Uterus (tissue), 4 donors: Measurements from ENCODE around the gene RFX6. TPM values are rescaled to one million over a fixed set of nuclear protein-coding genes. Genes with fewer than 3 reads are reported as not detected.

Experiments
- DNase-seq, 2 donors: peaks; one replicate each; pipeline ENCODE4 v3.0.0-alpha.2; 2019 to 2020
- H3K27ac ChIP-seq, 2 donors: fragments of 200-600 bp; sonication (generic); 1 replicate in 1 of 2; 2 replicates in 1 of 2; pipeline ENCODE4 v1.5.1; 2016 to 2018
- H3K27me3 ChIP-seq, 2 donors: fragments of 200-600 bp; sonication (generic); one replicate each; pipeline ENCODE4 v1.5.1; 2018 to 2019; ENCODE audit warnings: control low read depth in 1 of 2
- H3K36me3 ChIP-seq, 2 donors: fragments of 200-600 bp; sonication (generic); one replicate each; pipeline ENCODE4 v1.5.1; 2019; ENCODE audit warnings: control low read depth in 1 of 2
- H3K4me1 ChIP-seq, 2 donors: fragments of 200-600 bp; sonication (generic); one replicate each; pipeline ENCODE4 v1.5.1; 2018 to 2019; ENCODE audit warnings: control low read depth in 1 of 2
- H3K4me3 ChIP-seq, 2 donors: fragments of 200-600 bp; sonication (generic); 1 replicate in 1 of 2; 2 replicates in 1 of 2; pipeline ENCODE4 v1.5.1; 2018 to 2019; ENCODE audit warnings: mild to moderate bottlenecking in 1 of 2
- H3K9me3 ChIP-seq, 2 donors: fragments of 200-600 bp; sonication (generic); one replicate each; pipeline ENCODE4 v1.5.1; 2019; ENCODE audit warnings: control low read depth in 1 of 2
- POLR2A ChIP-seq, 2 donors: fragments of 450-650 bp; IDR thresholded peaks; one replicate each; pipeline ENCODE4 v1.6.1; 2016; ENCODE audit warnings: antibody characterized with exemption in 2 of 2, mild to moderate bottlenecking in 1 of 2, moderate library complexity in 1 of 2
- intact Hi-C: fragments of 100-400 bp; cut with DNase I; formaldehyde crosslinking; loops from one replicate; pipeline ENCODE4 v1.15.1; 2023; ENCODE audit warnings: low total_unique reads
- total RNA-seq, 4 donors: library from RNA; depleted of rRNA in 3 of 4; stranded (reverse); fragments of >200 nt in 3 of 4; gene quantifications; one replicate each; pipeline versions ENCODE4 v1.1.0 to v1.2.4, GENCODE V29; 2014 to 2023
- TF ChIP-seq, protein P1 (sequence below), 4 experiments: fragments of 200-600 bp in 2 of 4; fragments of 450-650 bp in 2 of 4; sonication (generic) in 2 of 4; IDR thresholded peaks; one replicate each; pipeline ENCODE4 v1.5.1; 2016 to 2019; ENCODE audit warnings: antibody characterized with exemption in 4 of 4, mild to moderate bottlenecking in 2 of 4, moderate library complexity in 1 of 4
- donor health status: DM: yes; HTN: yes; CAD: no.

The RFX6 gene
- total RNA-seq, 4 donors from 2014 or later: not detected

- Histone ChIP-seq H3K36me3 (no peaks in the 10 kb centered on the region), H3K27ac (no peak overlapping the region), H3K4me3 (no peak overlapping the region), H3K4me1 (no peaks in the 10 kb centered on the region), H3K27me3 (no peaks in the 10 kb centered on the region), H3K9me3 (no peaks in the 10 kb centered on the region)
- intact Hi-C loops: no loop called here
- TF ChIP-seq POLR2A (IDR thresholded peaks at IDR 0.05): no peak
- TF ChIP-seq, protein P1, sequence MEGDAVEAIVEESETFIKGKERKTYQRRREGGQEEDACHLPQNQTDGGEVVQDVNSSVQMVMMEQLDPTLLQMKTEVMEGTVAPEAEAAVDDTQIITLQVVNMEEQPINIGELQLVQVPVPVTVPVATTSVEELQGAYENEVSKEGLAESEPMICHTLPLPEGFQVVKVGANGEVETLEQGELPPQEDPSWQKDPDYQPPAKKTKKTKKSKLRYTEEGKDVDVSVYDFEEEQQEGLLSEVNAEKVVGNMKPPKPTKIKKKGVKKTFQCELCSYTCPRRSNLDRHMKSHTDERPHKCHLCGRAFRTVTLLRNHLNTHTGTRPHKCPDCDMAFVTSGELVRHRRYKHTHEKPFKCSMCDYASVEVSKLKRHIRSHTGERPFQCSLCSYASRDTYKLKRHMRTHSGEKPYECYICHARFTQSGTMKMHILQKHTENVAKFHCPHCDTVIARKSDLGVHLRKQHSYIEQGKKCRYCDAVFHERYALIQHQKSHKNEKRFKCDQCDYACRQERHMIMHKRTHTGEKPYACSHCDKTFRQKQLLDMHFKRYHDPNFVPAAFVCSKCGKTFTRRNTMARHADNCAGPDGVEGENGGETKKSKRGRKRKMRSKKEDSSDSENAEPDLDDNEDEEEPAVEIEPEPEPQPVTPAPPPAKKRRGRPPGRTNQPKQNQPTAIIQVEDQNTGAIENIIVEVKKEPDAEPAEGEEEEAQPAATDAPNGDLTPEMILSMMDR (IDR thresholded peaks at IDR 0.05): no peak
- DNase-seq: no peak
Measured at GRCh38 chr6:116925088-116925794, 48.2 kb downstream of the RFX6 start.

GRCh38 chr6:116928677-116929076 lies 51.6 kb downstream of the RFX6 start:
- H3K4me1 ChIP-seq: no peaks in the 10 kb centered on the region
- intact Hi-C loops: no loop called here
- TF ChIP-seq, protein P1 (IDR thresholded peaks at IDR 0.05): no peak
- no peak for TF ChIP-seq POLR2A (IDR thresholded peaks at IDR 0.05)

DNA sequence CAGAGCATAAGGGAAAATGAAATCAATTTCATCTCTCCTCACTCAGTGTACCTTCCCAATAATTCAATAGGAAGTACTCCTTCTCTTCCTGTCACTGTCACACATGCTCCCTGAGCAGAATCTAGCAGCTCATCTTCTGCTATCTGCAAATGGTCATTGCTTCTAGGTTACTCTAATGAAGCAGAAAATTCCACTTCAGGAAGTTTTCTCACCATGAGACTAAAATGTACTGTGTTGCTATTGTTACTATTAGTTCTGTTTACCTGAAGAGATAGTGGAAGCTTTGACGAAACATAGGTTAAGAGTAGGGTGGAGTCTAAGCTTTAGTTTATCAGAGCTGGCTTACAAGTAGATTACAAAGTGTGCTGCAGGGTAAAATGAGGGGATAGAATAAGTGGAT lies 52.8 kb downstream of the RFX6 start:
- TF ChIP-seq POLR2A (IDR thresholded peaks at IDR 0.05): no peak
- H3K36me3 ChIP-seq: no peaks in the 10 kb centered on the region
- H3K27ac ChIP-seq: no peak overlapping the region
- H3K4me3 ChIP-seq: no peak overlapping the region
- no peaks in the 10 kb centered on the region for H3K27me3 ChIP-seq
- no peaks in the 10 kb centered on the region for H3K9me3 ChIP-seq
- no peaks in the 10 kb centered on the region for H3K4me1 ChIP-seq
- no peak for DNase-seq
- intact Hi-C loops: no loop called here

More at GRCh38 chr6:116928677-116929076, 51.6 kb downstream of the RFX6 start:
- Histone ChIP-seq H3K27ac (no peak overlapping the region), H3K9me3 (no peaks in the 10 kb centered on the region), H3K36me3 (no peaks in the 10 kb centered on the region), H3K27me3 (no peaks in the 10 kb centered on the region), H3K4me3 (no peak overlapping the region)
- DNase-seq: no peak

DNA sequence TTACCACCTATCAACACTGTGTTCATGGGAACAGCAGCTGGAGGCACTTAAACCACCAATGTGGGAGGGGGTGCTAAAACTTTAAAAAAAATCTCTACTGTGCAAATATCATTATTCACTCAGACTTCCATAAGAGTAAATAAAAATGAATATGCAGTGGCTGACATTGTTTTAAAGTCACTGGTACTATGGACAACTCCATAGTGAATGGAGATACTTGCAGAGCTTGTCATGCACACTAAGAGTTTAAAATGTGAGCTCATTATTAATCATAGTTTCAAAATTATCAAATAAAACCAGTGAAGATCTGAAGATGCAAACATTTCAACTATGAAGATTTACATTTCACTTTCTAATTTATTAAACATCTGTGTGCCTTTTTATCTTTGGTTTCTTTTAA lies 54.4 kb downstream of the RFX6 start:
- TF ChIP-seq POLR2A (IDR thresholded peaks at IDR 0.05): no peak
- TF ChIP-seq, protein P1 (IDR thresholded peaks at IDR 0.05): no peak

DNA sequence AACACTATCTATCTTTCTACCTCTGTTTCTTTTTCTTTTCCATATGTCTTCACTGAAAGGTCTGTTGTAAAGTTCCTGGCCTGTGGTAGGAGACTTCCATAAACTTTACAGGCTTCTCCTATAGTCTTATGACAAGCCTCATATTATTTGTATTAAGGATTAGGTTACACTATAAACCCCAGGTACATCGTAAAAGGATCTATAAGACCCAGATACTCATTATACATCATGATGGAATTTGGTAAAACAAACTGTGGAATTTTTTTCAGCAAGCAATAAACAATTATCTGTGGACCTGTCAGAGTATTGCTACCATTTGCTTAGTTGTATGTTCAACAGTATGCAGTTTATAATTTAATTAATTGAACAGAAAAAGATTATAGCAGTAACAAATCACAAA lies 55.5 kb downstream of the RFX6 start:
- Histone ChIP-seq H3K27me3 (no peaks in the 10 kb centered on the region), H3K36me3 (no peaks in the 10 kb centered on the region), H3K4me3 (no peak overlapping the region), H3K9me3 (no peaks in the 10 kb centered on the region), H3K4me1 (no peaks in the 10 kb centered on the region), H3K27ac (no peak overlapping the region)
- DNase-seq: no peak
- TF ChIP-seq POLR2A (IDR thresholded peaks at IDR 0.05): no peak
- TF ChIP-seq, protein P1 (IDR thresholded peaks at IDR 0.05): no peak
- intact Hi-C loops: no loop called here

More for the DNA sequence above, 54.4 kb downstream of the RFX6 start:
- no peaks in the 10 kb centered on the region for H3K36me3 ChIP-seq
- DNase-seq: no peak
- no peaks in the 10 kb centered on the region for H3K9me3 ChIP-seq
- H3K4me3 ChIP-seq: no peak overlapping the region
- no peaks in the 10 kb centered on the region for H3K27me3 ChIP-seq
- H3K27ac ChIP-seq: no peak overlapping the region
- intact Hi-C loops: no loop called here
- H3K4me1 ChIP-seq: no peaks in the 10 kb centered on the region
